CD4-positive, alpha-beta T cell treated with Interleukin-10 for 1 hour (primary cell): ENCODE measurements around the gene ESR2.
A peak's percentile ranks its signal among the peaks of the same experiment; 100 is the strongest.
"Not testable (repeated sequence)": the region's sequence is repeated elsewhere in the genome, so short reads cannot be mapped to it uniquely, and the experiment has no call there.

Experiments used
- DNase-seq: peaks from one replicate; pipeline ENCODE4 v3.0.0-alpha.2; 2020

Gene ESR2

DNA sequence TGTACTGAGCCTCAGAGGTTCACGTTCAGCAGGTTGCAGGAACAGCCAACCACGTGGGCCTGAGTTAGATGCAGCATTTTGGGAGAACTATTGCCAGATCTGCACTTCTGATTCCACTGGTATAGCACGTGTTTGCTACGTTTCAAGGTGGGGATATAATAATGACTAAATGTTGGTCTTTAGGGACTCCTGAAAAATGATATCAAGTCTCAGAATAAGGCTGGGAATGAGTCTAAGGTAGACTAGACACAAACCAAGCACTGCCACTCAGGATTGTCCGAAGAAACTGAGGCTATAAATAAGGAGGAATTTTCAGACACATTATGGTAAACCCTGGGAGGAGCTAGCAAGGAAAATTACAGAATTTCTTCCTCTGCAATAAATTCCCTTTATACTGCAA is 98.1 kb downstream of the ESR2 start:
- no peak for DNase-seq

DNA sequence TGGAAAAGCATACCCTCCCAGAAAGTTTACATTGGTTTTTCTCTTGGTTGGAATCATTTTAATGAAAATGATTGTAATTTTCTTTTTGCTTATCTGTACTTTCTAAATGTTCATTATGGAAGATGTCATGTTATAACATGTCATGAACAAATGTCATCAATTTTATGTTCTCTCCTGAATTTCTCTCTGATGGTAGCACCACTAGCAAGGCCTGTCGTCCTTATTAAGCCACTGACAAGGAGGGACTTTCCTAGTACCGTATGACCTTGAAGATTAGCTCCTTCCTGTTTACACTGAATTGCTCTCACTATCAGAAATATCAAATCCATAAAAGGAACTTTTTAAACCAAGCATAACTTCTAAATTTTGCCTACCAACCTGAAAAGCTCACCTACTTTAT is 99.0 kb downstream of the ESR2 start:
- DNase-seq = peak; percentile 44

DNA sequence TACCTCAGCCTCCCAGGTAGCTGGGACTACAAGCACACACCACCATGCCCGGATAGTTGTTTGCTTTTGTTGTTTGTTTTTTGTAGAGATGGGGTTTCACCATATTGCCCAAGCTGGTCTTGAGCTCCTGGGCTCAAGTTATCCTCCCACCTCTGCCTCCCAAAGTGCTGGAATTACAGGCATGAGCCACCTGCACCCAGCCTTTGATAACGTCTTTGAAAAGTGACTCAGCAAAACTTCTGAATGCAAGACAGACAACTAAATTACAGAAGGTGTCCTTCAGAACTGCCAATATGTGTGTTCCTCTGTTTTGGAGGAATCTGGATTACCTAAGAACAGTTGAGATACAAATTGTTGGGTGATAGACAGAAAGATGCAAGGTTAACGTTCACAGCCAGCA is 99.8 kb downstream of the ESR2 start:
- DNase-seq = no peak

DNA sequence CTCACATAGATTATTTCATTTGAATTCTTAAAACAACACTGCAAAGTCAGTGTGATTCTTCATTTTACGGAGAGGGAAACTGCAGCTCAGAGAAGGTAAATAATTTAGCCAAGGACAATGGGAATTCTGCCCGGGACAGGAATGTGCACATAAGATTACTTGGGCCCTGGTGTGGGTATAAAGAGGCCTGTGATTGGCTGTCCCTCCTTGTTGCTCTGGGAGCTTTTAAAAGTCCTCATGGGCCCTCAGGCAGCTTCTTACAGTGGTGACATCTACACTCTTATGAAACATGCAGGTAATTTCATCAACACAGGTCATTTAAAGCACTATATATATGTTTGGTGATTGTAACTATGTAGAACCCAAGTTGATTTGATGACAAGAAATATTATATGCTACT is 100.3 kb downstream of the ESR2 start:
- no peak for DNase-seq

DNA sequence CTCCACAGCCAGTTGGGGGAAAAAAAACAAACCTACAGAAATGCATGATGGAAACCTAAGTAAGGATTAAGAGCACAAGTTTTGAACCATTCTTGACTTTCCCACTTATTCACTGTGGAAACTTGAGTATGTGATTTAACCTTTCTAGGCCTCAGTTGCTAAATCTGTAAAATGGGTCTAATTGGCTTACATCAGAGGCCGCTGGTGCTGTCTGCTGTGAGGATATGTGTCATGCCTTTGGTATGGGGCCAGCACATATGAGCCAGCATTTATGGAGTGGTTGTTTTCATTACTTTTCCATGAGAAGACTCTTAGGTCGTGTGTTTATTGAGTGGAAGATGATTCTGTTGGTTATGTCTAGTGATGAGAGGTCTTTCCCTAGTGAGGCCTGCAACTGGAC is 102.4 kb downstream of the ESR2 start:
- DNase-seq = no peak

DNA sequence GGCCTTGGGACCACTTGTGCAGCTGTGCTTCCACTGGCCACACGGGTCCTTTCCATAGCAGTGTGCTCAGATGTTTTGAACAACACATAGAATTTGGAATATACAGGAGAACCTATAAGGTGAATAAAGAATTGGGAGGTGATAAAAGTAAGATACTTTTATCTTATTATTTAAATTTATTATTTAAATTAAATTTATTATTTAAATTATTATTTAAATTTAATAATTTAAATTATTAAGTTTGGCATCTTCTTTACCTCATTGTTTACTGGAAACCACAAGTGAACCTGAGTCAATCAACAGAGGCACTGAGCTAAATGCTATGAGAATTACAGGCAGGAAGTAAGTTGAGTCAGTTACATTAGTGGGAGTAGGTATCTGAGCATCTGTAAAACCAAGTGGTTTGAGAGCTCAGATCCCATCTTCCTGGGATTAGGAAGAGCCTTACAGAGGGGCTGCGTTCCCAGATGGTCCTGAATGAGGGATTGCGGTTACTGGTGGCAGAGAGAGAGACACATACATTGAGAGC is 103.1 kb downstream of the ESR2 start:
- DNase-seq = no peak

DNA sequence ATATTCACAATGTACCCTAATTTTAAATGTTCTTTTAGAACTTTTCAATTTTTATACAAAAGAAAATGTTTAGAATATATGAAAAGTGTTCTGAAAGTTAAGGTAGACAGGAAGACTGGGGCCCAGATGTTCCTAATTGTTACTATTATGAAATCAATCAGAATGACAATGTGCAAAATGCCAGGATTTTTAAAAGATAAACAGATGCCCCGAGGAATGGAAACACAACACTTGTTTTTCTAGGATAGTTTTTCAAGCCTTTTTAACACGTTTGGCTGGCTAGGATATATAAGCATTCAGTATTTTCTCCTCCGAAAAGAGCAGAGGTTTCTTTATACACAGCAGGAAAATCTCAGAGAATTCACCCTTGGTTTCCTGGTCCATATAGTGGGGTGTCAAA is 106.8 kb downstream of the ESR2 start:
- DNase-seq = no peak

DNA sequence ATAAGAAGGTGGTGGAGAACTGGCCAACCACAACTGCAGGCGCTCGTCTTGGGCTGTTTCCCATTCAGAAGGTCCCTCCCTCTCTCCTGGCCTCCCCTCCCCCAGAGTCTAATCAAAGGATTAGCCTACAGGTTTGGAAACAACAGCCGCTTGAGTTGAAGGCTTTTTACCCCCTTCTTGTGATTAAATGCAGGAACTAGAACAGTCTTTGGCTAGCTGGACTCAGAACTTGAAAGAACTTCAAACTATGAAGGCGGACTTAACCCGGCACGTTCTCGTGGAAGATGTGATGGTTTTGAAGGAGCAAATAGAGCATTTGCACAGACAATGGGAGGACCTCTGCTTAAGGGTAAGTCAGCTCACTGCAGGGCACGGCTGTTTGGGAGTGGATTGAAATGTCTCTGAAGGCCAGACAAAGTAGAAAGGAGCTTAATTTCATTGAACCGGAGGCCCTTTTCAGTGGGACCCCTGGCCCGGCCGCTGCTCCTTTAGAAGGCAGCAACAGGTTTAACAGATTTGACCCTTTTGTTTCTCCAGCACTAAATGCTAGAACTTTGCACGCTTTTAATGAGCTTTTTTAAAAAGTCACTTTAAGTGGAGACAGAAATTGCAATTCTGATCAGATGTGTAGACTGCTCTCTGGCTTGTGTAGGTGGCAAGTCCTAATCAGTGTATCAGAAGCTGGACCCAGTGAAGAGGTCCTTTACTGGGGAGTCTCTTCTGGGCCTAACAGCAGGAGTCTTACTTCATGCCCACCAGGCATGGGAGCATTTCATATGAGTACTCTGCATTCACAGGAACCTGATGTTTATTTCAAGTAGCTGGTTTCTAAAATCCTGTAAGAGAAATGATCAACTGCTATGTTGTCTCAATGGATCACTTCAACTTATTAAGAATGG is 107.7 kb downstream of the ESR2 start:
- DNase-seq = no peak

DNA sequence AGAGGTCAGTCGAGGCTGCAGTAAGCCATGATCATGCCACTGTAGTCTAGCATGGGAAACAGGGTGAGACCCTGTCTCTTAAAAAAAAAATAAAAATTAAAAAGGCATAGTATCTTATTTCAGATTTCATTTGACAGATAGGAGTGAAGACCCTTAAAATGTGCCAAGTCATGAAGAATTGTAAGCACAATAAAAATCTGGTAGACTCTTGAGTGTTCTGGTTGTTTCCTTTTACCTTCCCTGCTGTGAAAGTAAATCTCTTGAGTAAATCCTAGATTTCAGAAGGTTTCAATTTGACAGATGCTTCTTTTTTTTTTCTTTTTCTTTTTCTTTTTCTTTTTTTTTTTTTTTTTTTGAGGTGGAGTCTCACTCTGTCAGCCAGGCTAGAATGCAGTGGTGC is 109.0 kb downstream of the ESR2 start:
- DNase-seq = no peak

DNA sequence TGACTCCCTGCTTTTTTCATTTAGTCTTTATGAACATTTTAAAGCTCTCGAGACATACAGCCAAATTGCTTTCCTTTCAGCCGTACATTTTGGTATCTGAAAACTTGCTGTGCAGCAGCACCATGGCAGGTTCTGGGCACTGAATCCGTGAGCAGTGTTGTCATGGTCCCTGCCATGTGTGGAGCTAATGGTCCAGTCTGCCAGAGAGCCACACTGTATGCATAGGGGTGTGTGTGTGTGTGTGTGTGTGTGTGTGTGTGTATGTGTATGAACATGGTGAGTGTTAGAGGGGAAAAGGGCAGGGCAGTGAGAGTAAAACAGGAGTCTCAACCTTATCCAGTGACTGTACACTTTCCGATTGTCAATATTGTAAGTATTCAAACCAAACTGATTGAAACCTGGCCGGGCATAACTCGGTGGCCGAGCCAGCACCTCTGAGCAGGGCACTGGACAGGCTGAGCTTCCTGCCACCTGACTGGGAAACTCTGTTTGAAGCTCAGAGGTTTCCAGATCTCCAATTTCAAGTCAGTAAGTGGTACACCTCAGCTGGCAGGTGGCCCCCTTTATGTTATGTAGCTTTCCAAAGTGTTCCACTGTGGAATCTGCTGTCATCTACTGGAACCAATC is 110.0 kb downstream of the ESR2 start:
- DNase-seq = no peak

DNA sequence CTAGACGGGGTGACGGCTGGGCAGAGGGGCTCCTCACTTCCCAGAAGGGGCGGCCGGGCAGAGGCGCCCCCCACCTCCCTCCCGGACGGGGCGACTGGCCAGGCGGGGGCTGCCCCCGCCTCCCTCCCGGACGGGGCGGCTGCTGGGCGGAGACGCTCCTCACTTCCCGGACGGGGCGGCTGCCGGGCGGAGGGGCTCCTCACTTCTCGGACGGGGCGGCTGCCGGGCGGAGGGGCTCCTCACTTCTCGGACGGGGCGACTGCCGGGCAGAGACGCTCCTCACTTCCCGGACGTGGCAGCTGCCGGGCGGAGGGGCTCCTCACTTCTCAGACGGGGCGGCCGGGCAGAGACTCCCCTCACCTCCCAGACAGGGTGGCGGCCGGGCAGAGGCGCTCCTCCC is 111.3 kb downstream of the ESR2 start:
- DNase-seq = not testable (repeated sequence)

DNA sequence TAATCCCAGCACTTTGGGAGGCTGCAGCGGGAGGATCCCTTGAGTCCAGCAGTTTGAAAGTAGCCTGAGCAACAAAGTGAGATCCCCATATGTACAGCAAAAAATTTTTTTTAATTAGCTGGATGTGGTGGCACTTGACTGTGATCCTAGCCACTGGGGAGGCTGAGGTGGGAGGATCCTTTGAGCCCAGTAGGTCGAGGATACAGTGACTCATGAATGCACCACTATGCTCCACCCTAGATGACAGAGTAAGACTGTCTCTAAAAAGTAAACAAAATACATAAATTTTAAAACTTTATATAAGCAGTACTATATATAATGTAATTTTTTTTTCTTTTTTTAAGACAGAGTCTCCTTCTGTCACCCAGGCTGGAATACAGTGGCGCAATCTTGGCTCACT is 115.4 kb downstream of the ESR2 start:
- DNase-seq = no peak

DNA sequence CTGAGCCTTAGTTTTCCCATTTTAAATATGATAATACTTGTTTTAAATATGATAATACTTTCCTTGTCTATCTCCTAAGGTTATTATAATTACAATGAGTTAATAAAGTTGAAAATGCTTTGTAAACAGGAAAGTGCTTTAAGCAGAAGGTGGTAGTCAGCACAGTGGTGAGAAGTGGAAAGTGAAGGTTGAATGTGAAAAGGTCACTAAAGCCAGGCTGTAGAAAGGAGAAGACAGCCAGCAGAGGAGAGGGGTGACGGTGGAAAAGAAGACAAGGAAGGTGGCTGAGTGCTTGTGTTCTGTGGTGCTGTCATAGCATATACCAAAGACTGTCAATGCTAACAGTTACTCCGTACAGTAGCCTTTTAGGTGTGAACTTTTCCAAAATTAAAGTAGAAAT is 117.8 kb downstream of the ESR2 start:
- DNase-seq = no peak

DNA sequence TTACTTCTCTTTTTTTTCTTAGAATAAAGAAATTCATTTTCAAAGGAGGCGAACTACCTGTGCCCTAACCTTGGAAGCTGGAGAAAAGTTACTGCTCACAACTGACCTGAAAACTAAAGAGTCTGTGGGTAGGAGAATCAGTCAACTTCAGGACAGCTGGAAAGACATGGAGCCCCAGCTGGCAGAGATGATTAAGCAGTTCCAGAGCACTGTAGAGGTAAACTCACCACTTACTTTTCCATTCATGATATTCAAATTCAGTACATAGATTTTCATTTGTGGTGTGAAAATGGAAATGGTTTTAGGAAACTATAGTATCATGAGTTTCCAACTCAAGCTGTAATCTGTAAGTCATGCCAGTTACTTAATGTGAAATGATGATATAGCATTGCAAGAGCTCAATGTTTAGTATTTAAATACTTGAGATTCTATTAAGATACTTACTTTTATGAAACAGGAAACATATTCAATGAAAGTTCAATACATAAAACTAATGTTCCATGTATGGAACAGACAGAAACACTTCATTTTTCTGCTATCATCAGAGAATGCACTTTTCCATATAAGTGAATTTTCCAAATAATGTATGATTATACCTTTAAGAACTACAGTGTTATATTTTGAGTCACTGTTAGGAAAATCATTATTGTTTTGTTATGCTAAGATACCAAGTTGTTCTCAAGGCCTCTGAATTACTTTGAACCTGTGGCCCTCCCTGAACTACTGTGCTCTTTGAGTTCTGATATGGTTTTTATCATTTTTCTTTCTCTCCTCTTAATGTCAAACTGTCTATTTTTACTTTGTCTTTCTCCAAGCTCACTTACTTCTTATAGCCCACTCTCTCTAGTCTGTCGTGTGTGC is 119.0 kb downstream of the ESR2 start:
- DNase-seq = no peak

DNA sequence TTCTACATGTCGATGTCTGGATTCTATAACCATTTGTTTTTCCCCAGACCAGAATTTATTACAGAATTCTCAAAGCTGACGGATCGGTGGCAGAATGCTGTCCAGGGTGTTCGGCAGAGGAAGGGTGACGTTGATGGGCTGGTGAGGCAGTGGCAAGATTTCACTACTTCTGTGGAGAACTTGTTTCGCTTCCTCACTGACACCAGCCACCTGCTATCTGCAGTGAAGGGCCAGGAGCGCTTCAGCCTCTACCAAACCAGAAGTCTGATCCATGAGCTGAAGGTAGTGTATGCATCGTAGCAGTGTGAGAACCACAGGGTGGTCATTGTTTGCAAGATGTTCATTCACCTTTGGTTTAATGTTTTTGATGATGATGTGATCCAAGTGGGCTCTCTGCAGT is 124.0 kb downstream of the ESR2 start:
- DNase-seq = no peak

DNA sequence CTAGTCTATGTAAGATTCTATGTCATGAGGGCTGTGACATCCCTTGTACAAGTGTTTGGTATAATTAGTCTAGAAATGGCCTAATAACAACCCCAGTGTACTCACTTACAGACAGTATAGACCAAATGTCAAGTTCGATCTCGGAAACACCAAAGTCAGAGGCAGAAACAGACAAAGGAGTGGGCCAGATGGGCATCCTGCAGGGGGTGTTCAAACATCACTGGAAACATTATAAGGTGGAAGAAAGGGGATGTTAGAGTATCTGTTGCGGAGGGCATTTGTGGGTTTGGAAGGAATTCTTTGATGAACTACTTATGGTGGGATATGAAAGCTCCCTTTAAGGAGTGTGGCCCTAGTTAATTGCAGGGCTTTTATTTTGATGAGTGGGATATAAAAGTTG is 134.6 kb downstream of the ESR2 start:
- DNase-seq = no peak

DNA sequence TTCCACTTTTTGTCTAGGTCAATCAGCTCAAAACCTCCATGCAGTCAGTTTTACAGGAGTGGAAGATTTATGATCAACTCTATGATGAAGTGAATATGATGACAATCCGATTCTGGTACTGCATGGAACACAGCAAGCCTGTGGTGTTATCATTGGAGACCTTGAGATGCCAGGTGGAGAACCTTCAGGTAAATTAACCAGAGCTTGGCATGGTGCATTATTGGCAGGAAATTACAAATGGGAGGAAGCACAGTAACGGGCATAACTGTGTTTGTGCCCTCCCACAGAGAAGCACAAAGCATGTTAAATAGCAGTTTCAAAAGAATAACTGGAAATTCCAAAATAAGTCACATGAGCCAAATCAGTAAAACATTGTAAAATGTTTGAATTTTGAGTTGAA is 135.6 kb downstream of the ESR2 start:
- no peak for DNase-seq

DNA sequence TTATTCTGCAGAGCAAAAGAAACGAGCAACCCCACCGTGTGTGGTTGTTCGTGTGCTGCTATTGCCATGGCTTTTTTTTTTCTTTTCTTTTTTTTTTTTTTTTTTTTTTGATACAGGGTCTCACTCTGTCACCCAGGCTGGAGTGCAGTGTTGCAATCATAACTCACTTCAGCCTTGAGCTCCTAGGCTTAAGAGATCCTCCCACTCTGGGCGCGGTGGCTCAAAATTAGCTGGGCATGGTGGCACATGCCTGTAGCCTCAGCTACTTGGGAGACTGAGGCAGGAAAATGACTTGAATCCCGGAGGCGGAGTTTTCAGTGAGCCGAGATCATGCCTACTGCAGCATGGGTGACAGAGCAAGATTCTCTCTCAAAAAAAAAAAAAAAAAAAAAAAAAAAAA is 144.2 kb downstream of the ESR2 start:
- DNase-seq = no peak

DNA sequence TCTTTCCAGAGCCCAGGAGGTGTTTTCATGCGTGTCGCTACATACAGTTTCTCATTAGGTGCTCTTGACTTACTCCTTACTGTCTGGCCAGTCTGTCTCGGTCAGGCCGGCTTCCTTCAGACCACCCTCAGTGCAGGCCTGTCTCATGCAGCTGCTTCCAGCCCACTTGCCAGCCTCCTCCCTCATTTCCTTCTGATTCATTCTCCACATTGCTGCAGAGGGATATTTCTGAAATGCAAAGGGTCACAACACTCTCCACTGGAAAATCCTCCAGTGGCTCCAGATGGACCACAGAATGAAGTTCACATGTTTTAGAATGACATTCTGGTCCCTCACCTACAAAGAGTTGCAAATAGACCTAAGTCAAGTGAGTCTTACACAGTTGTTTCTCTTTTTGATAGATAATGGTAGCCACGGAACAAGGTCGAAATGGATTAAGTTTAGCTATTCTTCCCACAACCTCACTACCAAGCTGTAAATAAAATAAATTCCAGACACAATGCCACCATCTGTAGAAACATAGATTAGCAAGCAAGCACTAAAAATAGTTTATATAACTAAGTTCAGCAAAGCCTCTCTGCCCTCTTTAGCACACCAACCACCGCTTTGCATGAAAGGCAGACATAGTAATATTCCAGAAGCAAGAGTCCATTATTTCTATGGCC is 146.9 kb downstream of the ESR2 start:
- no peak for DNase-seq

DNA sequence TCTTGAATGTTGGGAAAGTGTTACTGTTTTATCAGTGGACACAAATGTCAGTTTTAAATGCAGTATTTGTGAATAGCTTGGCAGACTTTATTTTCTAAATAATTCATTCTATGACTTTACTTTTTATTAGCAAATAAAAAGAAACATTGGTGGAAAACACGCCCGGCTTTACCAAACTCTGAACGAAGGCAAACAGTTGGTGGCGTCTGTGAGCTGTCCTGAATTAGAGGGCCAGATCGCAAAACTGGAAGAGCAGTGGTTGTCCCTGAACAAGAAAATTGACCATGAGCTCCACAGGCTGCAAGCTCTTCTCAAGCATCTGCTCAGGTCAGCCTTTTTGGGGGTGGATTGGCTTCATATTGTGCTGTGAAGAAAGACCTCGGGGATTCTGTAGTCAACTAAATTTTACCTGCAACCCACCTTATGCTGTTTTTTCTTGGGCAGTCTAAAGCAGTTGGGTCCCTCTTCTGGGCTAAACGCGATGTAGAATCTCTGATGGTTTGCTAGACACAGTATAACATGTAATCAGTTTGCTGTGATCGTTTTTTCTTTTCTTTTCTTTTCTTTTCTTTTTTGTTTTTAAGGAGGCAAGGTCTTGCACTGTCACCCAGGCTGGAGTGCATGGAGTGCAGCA is 156.4 kb downstream of the ESR2 start:
- no peak for DNase-seq

DNA sequence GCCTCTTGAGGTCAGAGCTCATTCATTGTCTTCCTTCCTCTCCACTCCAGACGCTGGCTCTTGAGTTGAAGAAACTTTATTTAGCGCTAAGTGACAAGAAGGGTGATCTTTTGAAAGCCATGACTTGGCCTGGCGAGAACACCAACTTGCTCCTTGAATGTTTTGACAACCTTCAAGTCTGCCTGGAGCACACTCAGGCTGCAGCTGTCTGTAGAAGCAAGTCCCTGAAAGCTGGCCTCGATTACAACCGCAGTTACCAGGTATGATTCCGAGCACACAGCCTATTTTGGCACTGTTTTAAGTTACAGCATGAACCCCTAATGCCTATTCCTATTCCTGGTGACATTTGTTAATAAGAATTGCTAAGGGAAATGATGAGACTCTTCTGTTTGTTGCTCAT is 167.6 kb downstream of the ESR2 start:
- DNase-seq = no peak

DNA sequence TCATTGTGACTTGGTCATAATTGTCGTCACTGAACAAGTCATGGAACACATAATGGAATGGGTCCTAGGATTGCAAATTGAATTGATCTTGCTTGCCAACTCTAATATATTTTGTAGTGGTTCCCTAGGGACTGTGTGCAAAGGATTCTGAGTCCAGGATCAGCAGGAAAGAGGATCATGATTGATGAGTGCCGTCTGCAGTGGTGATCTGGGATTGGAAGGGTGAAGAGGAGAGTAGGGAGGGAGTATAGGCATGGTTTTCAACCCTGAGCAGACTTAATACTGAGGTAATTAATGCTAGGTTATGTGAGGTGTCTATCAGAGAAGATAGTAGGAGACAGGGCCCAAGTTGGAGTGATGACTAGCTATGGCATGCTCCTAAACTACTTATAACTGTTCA is 168.9 kb downstream of the ESR2 start:
- DNase-seq = no peak
